Activated naive CD4-positive, alpha-beta T cell treated with anti-CD3 and anti-CD28 coated beads, Interleukin-2, amount 10 ng/mL, durations not matched to agents 7 days and 5 days (primary cell): ENCODE measurements around the gene SLC6A18.
"Not testable (repeated sequence)": the region's sequence is repeated elsewhere in the genome, so short reads cannot be mapped to it uniquely, and the experiment has no call there.

Source experiments
- CTCF ChIA-PET: fragments of 350-600 bp; sonication (Branson Sonifier 250); formaldehyde crosslinking; loops from one replicate; lab custom pipeline; 2021; ENCODE audit warnings: antibody characterized with exemption; lab: Charles Lee
- DNase-seq: peaks from one replicate; pipeline ENCODE4 v3.0.0-alpha.2; 2020
- H3K27ac Mint-ChIP-seq: one replicate; pipeline ENCODE4 v1.8.0; 2021; ENCODE audit warnings: mild to moderate bottlenecking, moderate library complexity, mixed read lengths
- H3K27me3 Mint-ChIP-seq: one replicate; pipeline ENCODE4 v1.8.0; 2021; ENCODE audit warnings: mild to moderate bottlenecking, mixed read lengths
- H3K36me3 Mint-ChIP-seq: one replicate; pipeline ENCODE4 v1.8.0; 2021; ENCODE audit warnings: mixed read lengths
- H3K4me1 Mint-ChIP-seq: one replicate; pipeline ENCODE4 v1.8.0; 2021; ENCODE audit warnings: mixed read lengths
- H3K4me3 Mint-ChIP-seq: one replicate; pipeline ENCODE4 v1.8.0; 2021; ENCODE audit warnings: mild to moderate bottlenecking, moderate library complexity, mixed read lengths
- H3K9me3 Mint-ChIP-seq: one replicate; pipeline ENCODE4 v1.8.0; 2021; ENCODE audit warnings: mixed read lengths

SLC6A18 gene

DNA sequence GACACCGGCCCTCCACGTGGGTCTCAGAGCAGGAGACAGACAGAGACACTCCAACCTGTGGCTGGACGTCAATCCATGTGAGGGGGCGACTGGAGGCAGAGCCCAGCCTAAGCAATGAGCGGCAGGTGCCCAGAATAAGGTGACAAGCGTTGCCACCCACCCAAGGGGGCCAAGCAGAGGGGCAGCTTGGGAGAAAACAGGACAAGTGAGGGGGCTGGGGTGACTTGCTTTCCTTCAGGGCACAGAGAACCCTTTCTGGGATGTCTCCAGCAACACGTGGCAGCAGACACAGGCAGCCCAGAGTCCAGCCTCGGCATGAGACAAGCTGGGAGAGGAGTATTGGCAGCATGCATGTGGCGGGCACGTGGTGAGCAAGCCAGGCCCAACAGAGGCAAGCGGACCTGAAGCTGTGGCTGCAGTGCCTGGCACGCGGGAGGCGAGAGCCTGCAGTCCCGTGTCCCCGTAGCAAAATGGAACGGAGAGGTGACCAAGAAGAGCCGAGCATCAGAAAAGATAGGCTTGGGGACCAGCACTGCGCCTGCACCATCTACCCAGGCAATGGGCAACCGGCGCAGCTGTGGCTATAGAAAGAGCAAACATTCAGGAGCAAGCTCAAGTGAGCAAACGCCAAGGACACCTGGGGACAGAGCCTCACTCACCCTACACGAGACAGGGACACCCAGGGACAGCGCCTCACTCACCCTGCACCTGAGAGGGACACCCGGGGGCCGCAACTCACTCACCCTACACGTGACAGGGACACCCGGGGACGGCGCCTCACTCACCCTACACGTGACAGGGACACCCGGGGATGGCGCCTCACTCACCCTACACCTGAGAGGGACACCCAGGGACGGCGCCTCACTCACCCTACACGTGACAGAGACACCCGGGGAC, 63.5 kb downstream of the SLC6A18 start:
- H3K9me3 Mint-ChIP-seq = peaks cover 10% of the 10 kb centered on the region
- CTCF ChIA-PET = no interaction called here
- peaks cover 13% of the 10 kb centered on the region for H3K4me1 Mint-ChIP-seq
- DNase-seq = peak; percentile 17
- peaks cover 11% of the 10 kb centered on the region for H3K36me3 Mint-ChIP-seq
- no peak overlapping the region for H3K27ac Mint-ChIP-seq
- peaks cover 7% of the 10 kb centered on the region for H3K27me3 Mint-ChIP-seq
- no peak overlapping the region for H3K4me3 Mint-ChIP-seq

DNA sequence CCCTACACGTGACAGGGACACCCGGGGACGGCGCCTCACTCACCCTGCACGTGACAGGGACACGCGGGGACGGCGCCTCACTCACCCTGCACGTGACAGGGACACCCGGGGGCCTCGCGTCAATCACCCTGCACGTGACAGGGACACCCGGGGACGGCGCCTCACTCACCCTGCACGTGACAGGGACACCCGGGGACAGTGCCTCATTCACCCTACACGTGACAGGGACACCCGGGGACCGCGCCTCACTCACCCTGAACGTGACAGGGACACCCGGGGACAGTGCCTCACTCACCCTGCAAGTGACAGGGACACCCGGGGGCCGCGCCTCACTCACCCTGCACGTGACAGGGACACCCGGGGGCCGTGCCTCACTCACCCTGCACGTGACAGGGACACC, 64.4 kb downstream of the SLC6A18 start:
- DNase-seq = peak; percentile 8
- Mint-ChIP-seq H3K9me3 (peaks cover 10% of the 10 kb centered on the region), H3K4me1 (peaks cover 14% of the 10 kb centered on the region), H3K36me3 (peaks cover 11% of the 10 kb centered on the region)
- H3K27ac Mint-ChIP-seq, H3K27me3 Mint-ChIP-seq, CTCF ChIA-PET, H3K4me3 Mint-ChIP-seq: not testable (repeated sequence)

DNA sequence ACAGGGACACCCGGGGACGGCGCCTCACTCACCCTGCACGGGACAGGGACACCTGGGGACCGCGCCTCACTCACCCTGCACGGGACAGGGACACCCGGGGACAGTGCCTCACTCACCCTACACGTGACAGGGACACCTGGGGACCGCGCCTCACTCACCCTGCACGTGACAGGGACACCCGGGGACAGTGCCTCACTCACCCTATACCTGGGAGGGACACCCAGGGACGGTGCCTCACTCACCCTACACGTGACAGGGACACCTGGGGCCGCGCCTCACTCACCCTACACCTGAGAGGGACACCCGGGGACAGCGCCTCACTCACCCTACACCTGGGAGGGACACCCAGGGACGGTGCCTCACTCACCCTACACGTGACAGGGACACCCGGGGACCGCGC, 65.8 kb downstream of the SLC6A18 start:
- H3K4me3 Mint-ChIP-seq, CTCF ChIA-PET, H3K27ac Mint-ChIP-seq: not testable (repeated sequence)
- DNase-seq = peak; percentile 11
- H3K9me3 Mint-ChIP-seq = peaks cover 10% of the 10 kb centered on the region
- H3K27me3 Mint-ChIP-seq = peaks cover 16% of the 10 kb centered on the region
- peaks cover 14% of the 10 kb centered on the region for H3K4me1 Mint-ChIP-seq
- peaks cover 11% of the 10 kb centered on the region for H3K36me3 Mint-ChIP-seq

DNA sequence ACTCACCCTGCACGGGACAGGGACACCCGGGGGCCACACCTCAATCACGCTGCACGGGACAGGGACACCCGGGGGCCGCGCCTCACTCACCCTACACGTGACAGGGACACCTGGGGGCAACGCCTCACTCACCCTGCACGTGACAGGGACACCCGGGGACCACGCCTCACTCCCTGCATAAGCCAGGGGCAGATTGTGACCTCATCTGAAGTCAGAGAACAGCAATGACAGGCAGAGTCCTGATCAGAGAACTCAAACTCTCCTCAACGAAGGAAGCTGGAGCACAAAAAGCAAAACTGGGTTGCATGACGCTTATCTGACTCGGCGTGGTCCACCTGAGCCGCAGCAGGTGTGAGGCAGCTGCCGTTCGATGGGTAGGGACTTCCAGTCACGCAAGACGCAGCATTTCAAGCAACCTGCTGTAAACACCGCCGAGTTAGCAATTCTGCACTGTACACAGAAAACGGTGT, 66.5 kb downstream of the SLC6A18 start:
- CTCF ChIA-PET = no interaction called here
- no peak overlapping the region for H3K4me3 Mint-ChIP-seq
- peaks cover 10% of the 10 kb centered on the region for H3K9me3 Mint-ChIP-seq
- peak; percentile 18 for DNase-seq
- H3K27ac Mint-ChIP-seq = peak overlapping the region; percentile 28
- H3K36me3 Mint-ChIP-seq = peaks cover 10% of the 10 kb centered on the region
- H3K27me3 Mint-ChIP-seq = peaks cover 18% of the 10 kb centered on the region
- peaks cover 20% of the 10 kb centered on the region for H3K4me1 Mint-ChIP-seq

- Mint-ChIP-seq H3K4me1 (peaks cover 20% of the 10 kb centered on the region), H3K9me3 (peaks cover 10% of the 10 kb centered on the region), H3K27ac (peak overlapping the region; percentile 28), H3K4me3 (no peak overlapping the region), H3K27me3 (peaks cover 18% of the 10 kb centered on the region), H3K36me3 (peaks cover 10% of the 10 kb centered on the region)
- DNase-seq = peak; percentile 16
- CTCF ChIA-PET = no interaction called here
Observed at GRCh38 chr5:1292139-1292538, 67.0 kb downstream of the SLC6A18 start.

DNA sequence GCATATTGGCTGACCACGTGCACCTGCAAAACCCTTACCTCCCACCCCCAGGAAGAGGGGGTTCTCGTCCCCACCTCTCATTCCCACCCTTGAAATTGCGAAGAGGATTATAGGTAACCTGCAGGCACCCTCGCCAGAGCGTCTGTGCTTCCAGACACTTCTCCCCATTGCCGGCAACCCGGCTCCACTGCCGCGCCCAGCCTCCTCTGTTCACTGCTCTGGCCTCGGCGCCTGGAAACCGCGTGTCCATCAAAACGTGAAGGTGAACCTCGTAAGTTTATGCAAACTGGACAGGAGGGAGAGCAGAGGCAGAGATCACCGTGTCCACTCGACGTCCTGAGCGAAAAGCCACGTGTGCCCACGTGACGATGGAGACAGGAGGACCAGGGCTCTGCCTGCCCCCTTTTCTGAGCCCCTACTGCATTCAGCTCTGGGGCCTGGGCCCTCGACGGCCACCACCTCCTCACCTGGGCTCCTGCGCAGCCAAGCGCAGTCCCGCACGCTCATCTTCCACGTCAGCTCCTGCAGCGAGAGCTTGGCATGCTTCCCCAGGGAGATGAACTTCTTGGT, 67.8 kb downstream of the SLC6A18 start:
- Mint-ChIP-seq H3K27me3 (peaks cover 18% of the 10 kb centered on the region), H3K27ac (no peak overlapping the region), H3K36me3 (peaks cover 10% of the 10 kb centered on the region), H3K9me3 (peaks cover 8% of the 10 kb centered on the region), H3K4me1 (peaks cover 20% of the 10 kb centered on the region), H3K4me3 (no peak overlapping the region)
- CTCF ChIA-PET = interaction anchor here (1.5 kb wide), 1 partner anchor 20 kb away, joined by 4 read pairs; no protein-coding TSS in a partner anchor
- DNase-seq = peak; percentile 17

DNA sequence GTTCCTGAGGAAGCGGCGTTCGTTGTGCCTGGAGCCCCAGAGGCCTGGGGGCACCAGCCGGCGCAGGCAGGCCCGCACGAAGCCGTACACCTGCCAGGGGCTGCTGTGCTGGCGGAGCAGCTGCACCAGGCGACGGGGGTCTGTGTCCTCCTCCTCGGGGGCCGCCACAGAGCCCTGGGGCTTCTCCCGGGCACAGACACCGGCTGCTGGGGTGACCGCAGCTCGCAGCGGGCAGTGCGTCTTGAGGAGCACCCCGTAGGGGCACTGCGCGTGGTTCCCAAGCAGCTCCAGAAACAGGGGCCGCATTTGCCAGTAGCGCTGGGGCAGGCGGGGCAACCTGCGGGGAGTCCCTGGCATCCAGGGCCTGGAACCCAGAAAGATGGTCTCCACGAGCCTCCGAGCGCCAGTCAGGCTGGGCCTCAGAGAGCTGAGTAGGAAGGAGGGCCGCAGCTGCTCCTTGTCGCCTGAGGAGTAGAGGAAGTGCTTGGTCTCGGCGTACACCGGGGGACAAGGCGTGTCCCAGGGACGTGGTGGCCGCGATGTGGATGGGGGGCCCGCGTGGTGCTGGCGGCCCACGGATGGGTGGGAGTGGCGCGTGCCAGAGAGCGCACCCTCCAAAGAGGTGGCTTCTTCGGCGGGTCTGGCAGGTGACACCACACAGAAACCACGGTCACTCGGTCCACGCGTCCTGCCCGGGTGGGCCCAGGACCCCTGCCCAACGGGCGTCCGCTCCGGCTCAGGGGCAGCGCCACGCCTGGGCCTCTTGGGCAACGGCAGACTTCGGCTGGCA, 68.4 kb downstream of the SLC6A18 start:
- peaks cover 20% of the 10 kb centered on the region for H3K4me1 Mint-ChIP-seq
- peak; percentile 18 for DNase-seq
- H3K36me3 Mint-ChIP-seq = peaks cover 4% of the 10 kb centered on the region
- CTCF ChIA-PET = interaction anchor here (1.5 kb wide), 1 partner anchor 19 kb away, joined by 4 read pairs; no protein-coding TSS in a partner anchor
- peak overlapping the region; percentile 50 for H3K4me3 Mint-ChIP-seq
- H3K9me3 Mint-ChIP-seq = peaks cover 2% of the 10 kb centered on the region
- no peak overlapping the region for H3K27ac Mint-ChIP-seq
- peaks cover 21% of the 10 kb centered on the region for H3K27me3 Mint-ChIP-seq

DNA sequence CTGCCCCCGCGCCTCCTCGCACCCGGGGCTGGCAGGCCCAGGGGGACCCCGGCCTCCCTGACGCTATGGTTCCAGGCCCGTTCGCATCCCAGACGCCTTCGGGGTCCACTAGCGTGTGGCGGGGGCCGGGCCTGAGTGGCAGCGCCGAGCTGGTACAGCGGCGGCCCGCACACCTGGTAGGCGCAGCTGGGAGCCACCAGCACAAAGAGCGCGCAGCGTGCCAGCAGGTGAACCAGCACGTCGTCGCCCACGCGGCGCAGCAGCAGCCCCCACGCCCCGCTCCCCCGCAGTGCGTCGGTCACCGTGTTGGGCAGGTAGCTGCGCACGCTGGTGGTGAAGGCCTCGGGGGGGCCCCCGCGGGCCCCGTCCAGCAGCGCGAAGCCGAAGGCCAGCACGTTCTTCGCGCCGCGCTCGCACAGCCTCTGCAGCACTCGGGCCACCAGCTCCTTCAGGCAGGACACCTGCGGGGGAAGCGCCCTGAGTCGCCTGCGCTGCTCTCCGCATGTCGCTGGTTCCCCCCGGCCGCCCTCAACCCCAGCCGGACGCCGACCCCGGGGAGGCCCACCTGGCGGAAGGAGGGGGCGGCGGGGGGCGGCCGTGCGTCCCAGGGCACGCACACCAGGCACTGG, 69.1 kb downstream of the SLC6A18 start:
- CTCF ChIA-PET = interaction anchor here (1.5 kb wide), 1 partner anchor 19 kb away, joined by 4 read pairs; no protein-coding TSS in a partner anchor
- DNase-seq = no peak
- Mint-ChIP-seq H3K27ac (no peak overlapping the region), H3K4me3 (no peak overlapping the region), H3K36me3 (no peaks in the 10 kb centered on the region), H3K4me1 (peaks cover 20% of the 10 kb centered on the region), H3K9me3 (no peaks in the 10 kb centered on the region), H3K27me3 (peaks cover 24% of the 10 kb centered on the region)

- Mint-ChIP-seq H3K4me1 (peaks cover 20% of the 10 kb centered on the region), H3K4me3 (peak within 1 kb of the TSS; percentile 35), H3K27ac (no peak within 1 kb of the TSS), H3K9me3 (no peaks in the 10 kb centered on the region), H3K36me3 (no peaks in the 10 kb centered on the region), H3K27me3 (peaks cover 27% of the 10 kb centered on the region)
- CTCF ChIA-PET = no interaction called here
- peak; percentile 86 for DNase-seq
Observed at GRCh38 chr5:1294835-1295649, 69.9 kb downstream of the SLC6A18 start, which contains the start of gene TERT. Gene TERT (minus strand): TSS chr5:1295068. CDS start chr5:1294989, 79 bp downstream.

GRCh38 chr5:1295650-1296037, 70.5 kb downstream of the SLC6A18 start:
- Mint-ChIP-seq H3K27ac (no peak overlapping the region), H3K36me3 (no peaks in the 10 kb centered on the region), H3K4me3 (peak overlapping the region; percentile 35), H3K9me3 (no peaks in the 10 kb centered on the region), H3K4me1 (peaks cover 20% of the 10 kb centered on the region), H3K27me3 (peaks cover 30% of the 10 kb centered on the region)
- DNase-seq = peak; percentile 16
- CTCF ChIA-PET = no interaction called here
